Astrocyte of the hippocampus (primary cell): ENCODE results near the gene MSI1.

Experiments
- DNase-seq: peaks from one replicate; pipeline ENCODE4 v3.0.0; 2011; ENCODE audit warnings: low read depth, low spot score

Gene MSI1

GRCh38 chr12:120377611-120378010, 8.6 kb upstream of the MSI1 start:
- DNase-seq, result no peak

DNA sequence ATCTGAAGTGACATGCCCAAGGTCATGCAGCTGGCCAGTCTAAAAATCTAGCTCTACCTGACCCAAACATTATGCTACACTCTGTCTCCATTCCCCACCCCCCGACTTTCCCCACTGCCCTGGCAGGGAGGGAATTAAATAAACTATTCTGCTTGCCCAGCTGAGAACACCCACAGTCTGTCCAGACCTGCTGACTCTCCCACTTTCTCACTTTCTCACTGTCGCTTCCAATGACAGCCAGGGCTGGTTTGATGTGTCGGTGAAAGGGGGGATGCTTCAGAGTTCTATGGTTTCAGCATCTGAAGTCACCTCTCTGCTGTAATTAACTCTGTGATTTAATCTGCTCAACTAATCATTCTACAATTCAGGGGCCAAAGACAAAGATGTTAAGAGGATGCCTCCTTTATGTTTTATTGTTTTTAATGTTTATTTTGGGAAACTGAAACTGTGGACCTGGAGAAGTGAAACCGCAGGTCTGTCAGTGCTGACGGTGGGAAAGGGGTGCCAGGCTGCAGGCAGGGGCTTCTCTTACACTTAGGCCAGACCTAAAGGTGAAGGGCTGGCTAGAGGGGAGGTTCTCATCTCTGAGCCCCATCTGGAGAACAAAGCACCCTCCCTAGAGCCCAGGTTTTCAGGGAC, 8.1 kb upstream of the MSI1 start:
- DNase-seq, result no peak

DNA sequence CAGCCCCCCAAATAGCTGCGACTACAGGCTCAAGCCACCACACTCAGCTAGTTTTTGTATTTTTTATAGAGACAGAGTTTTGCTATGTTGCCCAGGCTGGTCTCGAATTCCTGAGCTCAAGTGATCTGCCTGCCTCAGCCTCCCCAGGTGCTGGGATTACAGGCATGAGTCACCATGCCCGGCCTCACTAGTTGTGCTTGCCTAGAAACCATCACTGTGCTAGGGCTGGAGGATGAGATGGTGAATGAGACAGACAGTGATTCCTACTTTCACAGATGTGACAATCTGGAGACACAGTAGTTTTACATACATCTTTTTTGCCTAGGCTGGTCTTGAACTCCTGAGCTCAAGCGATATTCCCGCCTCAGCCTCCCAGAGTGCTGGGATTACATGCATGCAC, 7.5 kb upstream of the MSI1 start:
- DNase-seq, result no peak

GRCh38 chr12:120376009-120376408, 7.0 kb upstream of the MSI1 start:
- no peak for DNase-seq

GRCh38 chr12:120373683-120374082, 4.7 kb upstream of the MSI1 start:
- no peak for DNase-seq

DNA sequence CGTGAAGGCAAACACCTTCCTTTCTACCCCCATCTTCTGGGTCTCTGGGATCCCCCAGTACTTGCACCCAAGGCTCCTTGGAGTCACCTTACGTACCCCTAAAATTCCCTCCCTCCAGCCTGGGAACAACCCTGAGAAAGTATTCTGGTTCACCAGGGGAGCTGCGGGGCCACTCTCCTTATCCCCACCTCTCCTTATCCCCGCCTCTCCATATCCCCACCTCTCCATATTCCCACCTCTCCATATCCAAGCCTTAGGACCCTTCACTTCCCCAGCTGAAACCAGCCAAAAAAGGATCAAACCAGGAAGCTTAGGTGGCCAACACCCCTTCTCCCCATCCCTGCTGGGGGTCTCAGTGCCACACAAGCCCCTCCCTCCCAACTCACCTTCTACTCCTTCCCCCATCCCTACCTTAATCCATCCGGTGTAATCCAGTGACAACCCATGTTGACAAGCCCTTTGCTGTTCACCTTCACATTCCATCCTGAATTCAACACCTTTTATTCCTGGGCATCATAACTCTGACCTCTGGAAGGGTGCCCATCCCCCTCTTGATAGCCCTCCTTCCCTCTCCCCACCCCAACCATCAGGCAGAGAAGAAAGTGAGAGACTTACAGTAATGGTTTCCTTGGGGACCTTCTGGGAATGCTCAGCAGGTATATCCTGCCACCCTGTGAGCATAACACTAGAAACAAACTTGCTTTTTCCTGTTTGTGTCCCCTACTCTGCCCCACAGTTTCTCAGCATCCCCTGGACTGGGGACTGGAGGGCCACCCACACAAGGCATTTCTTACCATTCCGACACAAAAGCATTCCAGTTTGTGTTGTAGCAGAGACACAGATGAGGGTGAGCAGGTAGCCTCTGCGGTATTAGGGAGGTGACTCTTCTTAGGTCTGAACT, 1.6 kb upstream of the MSI1 start:
- no peak for DNase-seq

DNA sequence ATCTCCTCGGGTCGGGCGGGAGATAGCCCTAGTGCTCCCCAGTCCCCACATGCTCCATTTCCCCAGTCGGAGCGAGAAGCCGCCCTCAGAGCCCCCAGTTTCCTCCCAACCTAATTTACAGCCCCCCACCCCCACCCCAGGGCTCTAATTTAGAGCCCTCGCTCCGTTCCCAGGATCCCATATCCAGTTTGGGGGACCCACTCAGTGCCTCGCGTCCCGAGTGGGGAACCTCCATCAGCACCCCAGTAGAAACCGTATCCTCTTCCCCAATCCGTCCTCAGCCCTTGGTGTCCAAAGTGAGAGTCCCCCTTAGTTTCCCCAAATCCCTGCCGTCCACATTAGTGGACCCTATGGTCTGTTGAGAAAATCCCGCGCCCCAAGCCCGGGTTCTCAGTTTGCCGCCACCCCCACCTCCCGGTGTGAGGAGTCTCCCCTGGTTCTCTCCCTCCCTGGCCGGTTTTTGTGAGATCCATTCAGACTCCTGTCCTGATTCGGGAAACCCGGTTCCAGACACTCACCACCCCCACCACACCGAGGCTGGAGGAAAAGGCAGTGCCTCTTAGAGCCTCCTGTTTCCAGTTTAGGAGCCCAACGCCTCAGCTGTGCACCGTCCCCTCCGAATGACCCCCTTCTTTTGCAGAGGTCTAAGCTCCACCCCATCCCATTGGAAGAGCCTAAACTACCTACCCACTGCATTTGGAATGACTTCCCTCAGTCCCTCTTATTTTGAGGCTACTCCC, 809 bp upstream of the MSI1 start:
- DNase-seq, result no peak

- DNase-seq, result peak; percentile 58
These were observed 808 bp downstream of the MSI1 start for GRCh38 chr12:120367924-120368788.

DNA sequence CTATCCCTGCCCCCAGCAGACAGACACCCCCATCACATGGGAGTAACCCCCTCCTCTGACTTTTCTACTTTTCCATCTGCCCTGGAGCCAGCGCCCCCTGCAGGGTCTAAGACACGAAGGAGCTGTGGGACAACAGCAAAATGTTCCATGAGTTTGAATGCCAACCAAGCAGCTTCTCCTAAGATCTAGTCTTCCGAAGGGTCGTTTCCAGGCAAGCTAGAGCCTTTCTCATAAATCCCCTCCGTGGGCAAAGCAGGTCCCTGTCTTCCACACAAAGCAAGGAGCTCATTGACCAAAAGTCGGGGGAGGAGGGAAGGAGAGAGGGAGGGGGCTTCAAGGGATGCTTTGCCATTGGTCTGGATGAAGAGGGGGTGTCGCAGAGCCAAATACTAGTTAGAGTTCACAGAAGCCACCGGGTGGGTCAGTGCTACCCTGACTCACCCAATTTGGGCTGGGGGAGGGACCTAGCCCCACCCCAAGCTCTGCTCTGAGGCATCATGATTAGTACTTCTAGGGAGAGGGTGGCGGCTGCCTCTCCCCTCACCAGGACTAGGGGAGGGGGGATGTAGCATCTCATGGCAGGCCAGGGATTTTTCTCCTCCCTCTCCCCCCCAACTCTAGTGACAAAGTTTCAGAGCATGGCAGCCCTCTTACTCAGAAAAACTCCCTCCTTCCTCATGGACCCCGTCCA, 1.6 kb downstream of the MSI1 start:
- DNase-seq, result peak; percentile 75

- DNase-seq, result no peak
These were observed 2.1 kb downstream of the MSI1 start for GRCh38 chr12:120366845-120367232.

DNA sequence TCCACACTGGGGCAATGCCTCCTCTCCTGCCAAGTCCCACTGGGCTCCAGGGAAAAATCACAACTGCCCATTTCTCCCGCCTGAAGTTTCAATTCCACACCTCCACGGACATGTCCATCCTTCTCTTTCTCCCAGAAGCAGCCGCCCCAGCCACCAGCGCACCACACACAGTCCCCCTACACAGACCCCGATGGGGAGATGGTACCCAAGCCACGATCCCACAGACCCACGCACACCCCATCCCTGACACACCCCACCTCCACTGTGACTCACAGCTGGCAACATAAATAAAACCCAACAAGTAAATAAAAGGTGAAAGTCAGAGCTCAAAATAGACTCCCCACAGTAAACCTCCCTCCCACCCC, 2.6 kb downstream of the MSI1 start:
- no peak for DNase-seq

- DNase-seq, result peak; percentile 59
These were observed 3.2 kb downstream of the MSI1 start for GRCh38 chr12:120365675-120366340.

- DNase-seq, result no peak
These were observed 4.5 kb downstream of the MSI1 start for GRCh38 chr12:120364487-120364886.

- no peak for DNase-seq
These were observed 5.6 kb downstream of the MSI1 start for GRCh38 chr12:120363274-120363855.

- no peak for DNase-seq
These were observed 6.3 kb downstream of the MSI1 start for GRCh38 chr12:120362516-120363273.

DNA sequence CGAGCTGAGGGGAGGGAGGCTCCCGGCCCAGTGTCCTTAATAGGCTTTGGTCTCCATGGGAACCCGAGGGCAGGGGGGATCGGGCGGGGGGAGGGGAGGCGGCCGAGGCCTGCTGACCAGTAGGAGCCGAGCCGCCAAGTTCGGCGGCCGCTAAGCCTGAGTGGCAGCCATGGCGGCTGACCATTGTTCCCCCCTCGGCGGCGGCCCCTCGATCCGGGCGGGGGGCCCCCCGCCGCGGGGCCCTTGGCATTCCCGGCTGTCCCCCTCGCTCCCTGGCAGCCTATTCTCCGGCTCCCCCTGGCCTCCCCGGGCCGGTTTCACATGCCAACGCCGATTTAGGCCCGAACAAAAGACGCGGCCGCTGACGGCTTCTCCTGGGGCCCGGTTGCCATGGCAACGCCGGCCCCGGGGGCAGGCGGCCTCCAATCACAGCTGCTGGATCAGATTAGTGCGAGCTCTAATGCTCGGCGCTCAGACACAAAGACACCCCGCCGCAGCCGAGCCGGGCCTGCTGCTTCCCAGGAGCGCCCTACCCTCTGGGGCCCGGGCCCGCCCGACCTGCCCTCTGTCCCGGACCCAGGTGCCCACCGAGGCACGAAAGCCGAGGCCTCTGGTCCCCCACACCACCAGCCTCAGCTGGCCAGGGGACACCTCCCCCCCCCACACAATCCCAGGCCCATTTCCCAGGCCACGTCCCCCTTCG, 7.3 kb downstream of the MSI1 start:
- peak; percentile 98 for DNase-seq

DNA sequence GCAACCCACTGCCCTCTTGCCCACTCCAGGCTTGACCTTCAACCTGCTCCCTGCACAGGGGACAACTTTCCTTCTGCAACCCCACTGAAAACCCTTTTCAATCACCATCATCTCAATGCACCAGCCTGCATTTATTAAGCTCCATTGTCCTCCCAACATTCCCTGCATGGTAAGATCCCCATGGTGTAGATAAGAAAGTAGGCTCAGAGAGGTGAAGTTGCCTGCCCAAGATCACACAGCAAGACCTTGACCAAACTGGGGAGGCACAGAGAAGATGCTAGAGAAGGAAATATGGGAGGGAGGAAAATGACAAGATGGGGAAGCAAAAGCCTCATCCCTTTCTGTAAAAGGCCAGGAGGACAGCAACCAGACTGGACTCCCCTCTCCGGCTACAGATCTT, 9.8 kb downstream of the MSI1 start:
- DNase-seq, result no peak

- no peak for DNase-seq
These were observed 10.4 kb downstream of the MSI1 start for GRCh38 chr12:120358412-120359100.
